Breast epithelium (tissue), 3 donors: ENCODE measurements around the gene TMEM144.

ENCODE experiments used
- POLR2A ChIP-seq: fragments of 450-650 bp; IDR thresholded peaks from one replicate; pipeline ENCODE4 v1.6.1; 2016; ENCODE audit warnings: antibody characterized with exemption, mild to moderate bottlenecking, moderate library complexity
- POLR2AphosphoS5 ChIP-seq, 3 donors: sonication (generic); formaldehyde crosslinking; IDR thresholded peaks; one replicate each; pipeline ENCODE4 v1.6.1; 2017; ENCODE audit warnings: antibody characterized with exemption in 3 of 3
- TF ChIP-seq, protein P1 (sequence below), 3 donors: fragments of 450-650 bp; IDR thresholded peaks; one replicate each; pipeline ENCODE4 v1.5.1; 2016 to 2017; ENCODE audit warnings: antibody characterized with exemption in 3 of 3, mild to moderate bottlenecking in 3 of 3, moderate library complexity in 3 of 3

DNA sequence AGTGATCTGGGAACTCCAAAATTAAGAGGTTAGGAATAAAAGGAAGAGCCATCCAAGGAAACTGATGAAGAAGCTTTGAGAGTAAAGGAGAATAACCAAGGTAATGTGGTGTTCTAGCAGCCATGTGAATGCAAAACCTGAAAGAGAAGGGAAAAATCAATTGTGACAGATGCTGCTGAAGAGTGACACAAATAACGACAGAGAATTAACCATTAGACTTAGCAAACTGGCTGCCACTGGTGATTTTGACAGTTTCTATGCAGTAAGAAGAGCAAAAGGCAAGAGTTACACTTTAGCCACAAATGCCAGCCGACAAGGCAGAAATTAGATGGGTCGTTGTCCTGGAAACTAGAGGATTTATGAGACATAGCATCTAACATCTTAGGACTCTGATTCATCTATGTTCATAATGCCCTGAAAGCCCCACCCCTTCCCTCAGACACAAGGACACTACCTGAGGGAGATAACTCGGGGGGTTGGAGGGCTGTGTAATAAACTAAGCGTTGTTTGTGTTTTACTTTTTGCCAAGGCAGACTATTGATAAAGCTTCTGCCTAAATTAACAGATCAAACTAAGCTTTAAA, 13.0 kb upstream of the TMEM144 start:
- TF ChIP-seq, protein P1, sequence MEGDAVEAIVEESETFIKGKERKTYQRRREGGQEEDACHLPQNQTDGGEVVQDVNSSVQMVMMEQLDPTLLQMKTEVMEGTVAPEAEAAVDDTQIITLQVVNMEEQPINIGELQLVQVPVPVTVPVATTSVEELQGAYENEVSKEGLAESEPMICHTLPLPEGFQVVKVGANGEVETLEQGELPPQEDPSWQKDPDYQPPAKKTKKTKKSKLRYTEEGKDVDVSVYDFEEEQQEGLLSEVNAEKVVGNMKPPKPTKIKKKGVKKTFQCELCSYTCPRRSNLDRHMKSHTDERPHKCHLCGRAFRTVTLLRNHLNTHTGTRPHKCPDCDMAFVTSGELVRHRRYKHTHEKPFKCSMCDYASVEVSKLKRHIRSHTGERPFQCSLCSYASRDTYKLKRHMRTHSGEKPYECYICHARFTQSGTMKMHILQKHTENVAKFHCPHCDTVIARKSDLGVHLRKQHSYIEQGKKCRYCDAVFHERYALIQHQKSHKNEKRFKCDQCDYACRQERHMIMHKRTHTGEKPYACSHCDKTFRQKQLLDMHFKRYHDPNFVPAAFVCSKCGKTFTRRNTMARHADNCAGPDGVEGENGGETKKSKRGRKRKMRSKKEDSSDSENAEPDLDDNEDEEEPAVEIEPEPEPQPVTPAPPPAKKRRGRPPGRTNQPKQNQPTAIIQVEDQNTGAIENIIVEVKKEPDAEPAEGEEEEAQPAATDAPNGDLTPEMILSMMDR (IDR thresholded peaks at IDR 0.05): no peak
- TF ChIP-seq POLR2AphosphoS5 (IDR thresholded peaks at IDR 0.05) (no peak), POLR2A (no peak)
